ENCODE results near the gene SHROOM1.
A peak's percentile ranks its signal among the peaks of the same experiment; 100 is the strongest.

SHROOM1 gene

GRCh38 chr5:132824426-132824825, 6.0 kb downstream of the SHROOM1 start:
- DNase-seq (ENCODE audit: low read depth): no peak

- no peak for DNase-seq (ENCODE audit: low read depth)
These were observed 6.9 kb downstream of the SHROOM1 start for GRCh38 chr5:132823481-132824050.

GRCh38 chr5:132822650-132823480, 7.6 kb downstream of the SHROOM1 start:
- no peak for DNase-seq (ENCODE audit: low read depth)

- no peak for DNase-seq (ENCODE audit: low read depth)
These were observed 8.7 kb downstream of the SHROOM1 start for GRCh38 chr5:132821791-132822190.

GRCh38 chr5:132821350-132821749, 9.1 kb downstream of the SHROOM1 start:
- no peak for DNase-seq (ENCODE audit: low read depth)

GRCh38 chr5:132820162-132820754, 10.2 kb downstream of the SHROOM1 start:
- peak; percentile 53 for DNase-seq (ENCODE audit: low read depth)

- DNase-seq (ENCODE audit: low read depth): no peak
These were observed 11.0 kb downstream of the SHROOM1 start for GRCh38 chr5:132819468-132819867.

GRCh38 chr5:132817011-132817410, 13.4 kb downstream of the SHROOM1 start:
- no peak for DNase-seq (ENCODE audit: low read depth)

GRCh38 chr5:132816554-132816953, 13.9 kb downstream of the SHROOM1 start:
- DNase-seq (ENCODE audit: low read depth): no peak

GRCh38 chr5:132816083-132816482, 14.4 kb downstream of the SHROOM1 start:
- no peak for DNase-seq (ENCODE audit: low read depth)

GRCh38 chr5:132815454-132815853, 15.0 kb downstream of the SHROOM1 start:
- no peak for DNase-seq (ENCODE audit: low read depth)

- DNase-seq (ENCODE audit: low read depth): no peak
These were observed 15.7 kb downstream of the SHROOM1 start for GRCh38 chr5:132814503-132815294.

- no peak for DNase-seq (ENCODE audit: low read depth)
These were observed 16.6 kb downstream of the SHROOM1 start for GRCh38 chr5:132813599-132814502.

GRCh38 chr5:132812781-132813598, 17.5 kb downstream of the SHROOM1 start, which contains the start of gene SOWAHA:
SOWAHA (plus strand) TSS chr5:132813302; CDS start chr5:132813622, 320 bp downstream.
- no peak for DNase-seq (ENCODE audit: low read depth)

GRCh38 chr5:132812123-132812765, 18.2 kb downstream of the SHROOM1 start:
- no peak for DNase-seq (ENCODE audit: low read depth)

- no peak for DNase-seq (ENCODE audit: low read depth)
These were observed 19.8 kb downstream of the SHROOM1 start for GRCh38 chr5:132810605-132811004.

- DNase-seq (ENCODE audit: low read depth): no peak
These were observed 21.6 kb downstream of the SHROOM1 start for GRCh38 chr5:132808866-132809265.

- DNase-seq (ENCODE audit: low read depth): no peak
These were observed 22.0 kb downstream of the SHROOM1 start for GRCh38 chr5:132808448-132808847.

- no peak for DNase-seq (ENCODE audit: low read depth)
These were observed 23.1 kb downstream of the SHROOM1 start for GRCh38 chr5:132807163-132807838.

Measured in HS-5 (cell line).